CD4-positive, alpha-beta T cell treated with Interleukin-15 for 4 hours (primary cell): ENCODE results near the gene CACNB1.

ENCODE experiments used
- DNase-seq: peaks from one replicate; pipeline ENCODE4 v3.0.0-alpha.2; 2020; ENCODE audit warnings: low spot score

The CACNB1 gene

DNA sequence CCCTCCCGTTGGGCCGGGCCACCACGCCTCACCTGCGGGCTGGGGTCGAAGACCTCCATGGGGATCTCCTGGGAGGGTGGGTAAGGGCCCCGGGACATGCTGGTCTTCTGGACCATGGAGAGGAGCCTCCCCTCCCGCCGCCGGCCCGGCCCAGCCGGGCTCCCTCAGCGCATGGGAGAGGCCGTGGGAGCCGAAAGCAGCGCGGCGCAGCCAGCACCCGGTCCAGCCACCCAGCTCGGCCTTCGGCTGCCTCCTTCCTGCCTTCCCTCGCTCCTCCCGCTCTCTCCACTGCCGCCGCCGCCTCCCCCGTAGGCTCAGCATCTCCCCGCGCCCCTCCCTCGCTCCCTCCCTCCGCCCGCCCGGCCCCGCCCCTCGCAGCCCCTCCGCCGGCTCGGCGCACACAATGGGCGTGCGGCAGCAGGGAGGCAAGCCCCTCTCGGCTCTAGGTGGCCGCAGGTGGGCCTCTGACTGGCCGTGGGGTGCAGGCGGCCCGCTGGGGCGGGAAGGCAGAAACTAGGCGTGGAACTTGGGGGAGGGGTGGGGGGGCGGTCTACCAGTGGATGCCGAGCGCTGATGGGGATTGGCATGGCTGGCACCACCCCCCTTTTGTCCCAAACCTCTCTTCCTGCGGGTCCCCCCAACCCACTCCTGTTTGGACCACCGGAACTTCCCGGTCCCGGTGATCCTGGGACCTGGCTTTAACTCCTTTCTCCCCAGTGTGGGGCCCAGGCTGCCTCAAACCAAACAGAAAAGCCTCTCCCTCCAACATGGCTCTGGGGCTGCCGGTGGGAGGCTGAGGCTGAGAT, at the start of gene CACNB1:
TSS of gene CACNB1 (minus strand) at position 290 of the 806 bp plus-strand sequence. CDS start at position 116, 174 bp downstream.
- peak; percentile 55 for DNase-seq

DNA sequence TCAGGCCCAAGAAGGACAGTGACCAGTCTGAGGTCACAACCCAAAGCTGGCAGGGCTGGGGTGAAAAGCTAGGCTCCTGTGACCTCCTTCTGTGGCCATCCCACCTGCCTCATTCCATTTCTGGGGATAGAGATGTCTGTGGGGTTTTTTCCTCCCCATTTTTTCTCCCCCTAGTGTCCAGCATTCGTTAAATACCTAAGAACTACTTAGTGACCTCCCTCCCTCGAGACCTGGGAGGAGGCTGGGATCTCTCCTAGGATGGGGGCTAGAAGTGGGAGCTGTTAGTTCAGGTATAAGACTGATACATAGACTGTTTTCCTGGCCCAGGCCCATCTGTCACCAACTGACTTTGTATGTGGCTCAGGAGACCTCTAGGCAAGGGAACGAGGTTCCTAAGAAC, 48.8 kb upstream of the CACNB1 start:
- DNase-seq: no peak

DNA sequence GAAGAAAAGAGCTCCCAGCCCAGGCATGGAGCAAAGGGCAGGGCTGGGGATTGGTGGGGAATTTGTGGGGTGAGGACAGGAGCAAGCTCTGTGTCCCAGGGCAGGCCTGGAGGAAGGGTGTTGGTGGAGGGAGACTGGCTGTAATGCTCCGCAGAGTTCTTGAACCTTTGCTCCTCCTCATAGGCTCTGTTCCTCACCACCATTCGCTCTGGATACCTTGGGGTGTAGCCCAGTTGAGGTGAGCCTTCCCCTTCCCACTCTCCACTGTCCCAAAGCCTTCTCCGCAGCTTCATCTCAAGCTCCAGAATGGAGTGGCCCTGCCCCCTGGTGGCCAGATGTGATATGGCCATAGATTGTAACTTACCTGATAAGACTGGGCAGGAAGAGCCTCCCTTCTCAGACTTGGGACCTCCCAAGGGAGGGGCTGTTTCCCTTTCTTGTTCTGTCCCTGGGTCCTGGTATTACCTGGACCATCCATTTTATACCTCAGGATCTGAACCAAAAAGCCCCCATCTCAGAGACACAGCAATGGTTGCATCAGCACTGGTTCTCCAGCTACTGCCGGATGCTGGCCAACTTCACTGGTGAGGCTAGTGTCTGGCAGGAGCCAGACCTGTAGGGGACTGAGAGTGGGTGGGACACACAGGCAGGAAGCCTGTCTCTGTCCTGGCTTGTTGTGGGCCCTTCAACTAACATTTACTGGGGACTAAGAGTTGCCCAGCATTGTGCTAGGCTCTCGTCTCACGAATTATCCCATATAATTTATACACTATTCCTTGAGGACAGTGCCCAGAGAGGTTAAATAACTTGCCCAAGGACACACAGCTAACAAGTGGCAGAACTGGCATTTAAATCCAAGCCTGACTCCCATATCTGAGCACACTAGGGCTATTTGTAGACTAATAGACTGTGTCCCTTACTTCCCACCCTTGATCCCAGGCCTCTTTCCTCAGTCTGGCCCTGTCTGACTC, 47.4 kb upstream of the CACNB1 start:
- peak; percentile 85 for DNase-seq

DNA sequence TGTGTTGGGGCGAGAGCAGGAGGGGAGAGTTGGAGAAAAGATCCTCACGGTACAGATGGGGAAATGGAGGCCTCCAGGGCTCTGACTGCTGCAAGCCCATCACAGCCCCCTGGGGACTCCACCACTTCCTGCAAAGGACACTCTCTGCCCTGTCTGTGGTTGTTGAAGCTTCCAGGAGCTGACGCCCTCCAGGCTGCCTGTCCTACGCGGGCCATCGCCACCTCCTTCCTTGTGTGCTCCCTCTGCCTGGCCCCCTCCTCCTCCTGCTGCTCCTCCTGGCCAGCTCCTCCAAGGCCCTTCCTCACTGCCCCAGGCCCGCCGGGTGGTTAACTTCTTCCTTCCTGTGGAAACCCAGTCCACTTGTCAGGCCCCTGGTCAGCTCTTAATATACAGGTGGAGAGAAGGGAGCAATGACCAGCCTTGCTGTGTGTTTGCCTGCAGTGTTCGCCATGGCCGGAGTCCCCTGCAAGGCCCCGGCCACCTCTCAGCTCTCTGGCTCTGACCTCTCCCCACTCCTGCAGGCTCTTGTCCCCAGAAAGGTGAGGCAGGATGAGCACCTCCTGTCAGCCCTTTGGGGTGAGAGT, 46.6 kb upstream of the CACNB1 start:
- DNase-seq: no peak

DNA sequence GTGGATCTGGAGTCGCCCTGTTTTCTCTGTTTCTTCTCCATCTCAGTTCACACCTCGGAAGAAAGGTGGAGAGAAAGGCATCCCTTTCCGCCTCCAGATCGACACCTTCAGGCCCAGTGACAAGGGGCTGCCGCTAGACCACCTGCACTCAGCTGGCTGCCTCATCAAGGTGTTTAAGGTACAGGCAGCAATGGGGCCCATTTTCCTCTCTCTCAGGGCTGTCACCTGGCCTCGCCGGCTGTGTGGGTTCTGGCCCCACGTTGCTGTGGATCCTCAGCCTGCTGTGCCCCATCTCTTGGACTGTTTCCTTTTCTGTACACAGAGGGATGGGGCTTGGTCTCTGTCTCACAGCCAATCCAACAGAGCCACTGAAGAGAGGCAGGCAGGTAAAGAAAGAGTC, 45.7 kb upstream of the CACNB1 start:
- no peak for DNase-seq

DNA sequence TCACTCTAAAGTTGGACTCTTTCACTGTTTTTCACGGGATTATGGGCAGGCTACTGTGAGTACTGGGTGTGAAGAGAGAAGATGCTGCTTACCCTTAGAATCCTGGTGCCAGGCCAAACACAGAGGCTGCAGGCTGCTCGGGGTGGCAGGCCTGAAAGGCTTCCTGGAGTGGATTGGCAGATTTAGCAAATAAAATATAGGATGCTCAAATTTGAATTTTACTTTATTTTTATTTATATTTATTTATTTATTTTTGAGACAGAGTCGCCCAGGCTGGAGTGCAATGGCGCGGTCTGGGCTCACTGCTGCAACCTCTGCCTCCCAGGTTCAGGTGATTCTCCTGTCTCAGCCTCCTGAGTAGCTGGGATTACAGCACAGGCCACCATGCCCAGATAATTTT, 43.2 kb upstream of the CACNB1 start:
- DNase-seq: no peak

DNA sequence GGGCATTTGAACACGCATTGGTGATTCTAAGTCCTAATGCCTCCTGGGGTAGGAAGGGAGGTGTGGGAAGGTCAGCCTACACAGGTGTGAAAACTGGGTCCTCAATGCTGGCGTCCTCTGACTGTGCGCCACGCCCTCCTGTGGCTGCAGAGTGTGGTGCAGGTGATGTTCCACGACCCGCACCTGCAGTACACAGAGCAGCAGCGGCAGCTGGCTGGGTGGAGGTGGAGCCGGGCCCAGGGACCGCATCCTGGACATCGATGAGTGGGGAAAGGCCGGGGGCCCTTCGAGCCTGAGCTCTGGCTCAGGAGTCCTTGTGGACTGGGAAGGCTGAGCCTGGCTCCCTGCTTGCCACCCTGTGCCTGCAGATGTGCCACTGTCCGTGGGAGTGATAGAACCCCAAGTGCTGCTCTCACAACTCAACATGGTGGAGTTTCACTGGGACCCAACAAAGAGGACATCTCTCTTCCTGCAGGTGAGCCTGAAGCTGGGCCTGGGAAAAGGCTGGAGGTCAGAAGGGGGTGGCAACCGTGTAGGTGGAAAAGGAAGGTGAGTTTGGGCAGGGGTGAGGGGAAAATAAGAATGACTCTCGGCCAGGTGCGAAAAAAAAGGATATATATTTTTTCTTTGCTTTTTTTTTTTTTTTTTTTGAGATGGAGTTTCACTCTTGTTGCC, 42.3 kb upstream of the CACNB1 start:
- peak; percentile 69 for DNase-seq

DNA sequence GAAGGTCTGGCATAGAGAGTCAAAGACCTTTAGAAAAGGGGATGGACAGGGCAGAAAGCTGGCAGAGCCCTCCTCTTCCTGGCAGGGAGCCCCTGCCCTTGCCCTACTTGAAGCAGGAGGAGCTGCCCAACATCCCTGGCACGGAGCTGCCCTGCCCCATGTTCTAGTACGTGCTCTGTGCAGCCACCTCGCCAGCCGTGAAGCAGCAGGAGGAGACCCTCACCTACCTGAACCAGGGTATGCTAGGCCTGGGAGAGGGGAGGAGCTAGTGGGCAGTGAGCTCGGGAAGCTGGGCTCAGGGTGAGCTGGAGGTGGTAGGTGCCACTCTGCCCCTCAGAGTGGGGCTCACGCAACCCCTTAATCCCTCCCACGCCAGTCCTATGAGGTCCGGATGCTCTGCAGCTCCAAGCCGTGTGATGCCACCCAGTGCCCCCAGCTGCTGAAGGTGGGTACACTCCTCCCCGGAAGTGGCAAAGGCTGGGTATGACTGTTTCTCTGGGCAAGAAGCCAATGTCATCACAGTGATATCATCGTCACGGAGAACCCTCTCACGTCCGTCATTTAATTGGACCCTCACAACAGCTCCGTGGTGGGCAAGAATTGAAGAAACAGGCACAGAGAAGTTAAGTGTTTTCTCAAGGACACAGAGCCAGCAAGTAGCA, 41.0 kb upstream of the CACNB1 start:
- peak; percentile 90 for DNase-seq

DNA sequence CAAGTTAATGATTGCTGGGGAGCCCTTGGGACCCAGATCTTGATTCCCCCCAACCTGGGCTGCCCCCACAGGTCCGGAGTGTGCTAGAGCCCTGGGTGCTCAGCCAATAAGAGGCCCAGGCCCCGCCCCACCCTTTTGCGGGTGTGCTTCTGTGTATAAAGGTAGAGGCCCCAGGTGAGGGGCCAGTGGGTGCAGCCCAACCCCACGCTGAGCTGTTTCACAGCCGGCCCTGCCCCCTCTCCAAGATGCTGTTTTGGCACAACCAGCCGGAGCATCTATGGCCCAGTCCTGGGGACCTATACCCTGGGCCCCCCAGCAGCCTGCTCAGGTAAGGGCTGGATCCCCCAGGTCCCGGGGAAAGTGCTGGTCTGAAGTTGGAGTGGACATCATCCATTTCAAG, 40.1 kb upstream of the CACNB1 start:
- DNase-seq: no peak

DNA sequence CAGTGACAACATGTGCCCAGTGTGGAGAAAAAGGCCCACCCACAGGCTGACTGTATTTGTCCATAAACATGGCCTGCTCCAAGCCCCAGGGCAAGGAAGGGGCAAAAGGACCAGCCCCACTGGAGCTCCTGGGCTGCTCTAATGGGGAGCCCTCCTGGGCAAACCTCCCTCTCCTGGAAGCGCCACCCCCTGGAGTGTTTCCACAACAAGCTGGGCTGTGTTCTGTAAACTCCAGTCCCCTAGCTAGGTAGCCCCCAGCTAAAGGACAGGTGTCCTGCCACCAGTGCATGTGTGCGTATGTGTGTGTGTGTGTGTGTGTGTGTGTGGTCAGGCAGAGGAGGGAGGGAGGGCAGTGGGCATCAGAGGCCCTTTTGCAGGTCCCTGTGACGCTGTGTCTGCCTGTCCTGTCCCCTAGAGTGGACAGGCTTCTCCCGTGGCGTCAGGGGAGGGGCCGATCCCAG, 39.5 kb upstream of the CACNB1 start:
- no peak for DNase-seq

DNA sequence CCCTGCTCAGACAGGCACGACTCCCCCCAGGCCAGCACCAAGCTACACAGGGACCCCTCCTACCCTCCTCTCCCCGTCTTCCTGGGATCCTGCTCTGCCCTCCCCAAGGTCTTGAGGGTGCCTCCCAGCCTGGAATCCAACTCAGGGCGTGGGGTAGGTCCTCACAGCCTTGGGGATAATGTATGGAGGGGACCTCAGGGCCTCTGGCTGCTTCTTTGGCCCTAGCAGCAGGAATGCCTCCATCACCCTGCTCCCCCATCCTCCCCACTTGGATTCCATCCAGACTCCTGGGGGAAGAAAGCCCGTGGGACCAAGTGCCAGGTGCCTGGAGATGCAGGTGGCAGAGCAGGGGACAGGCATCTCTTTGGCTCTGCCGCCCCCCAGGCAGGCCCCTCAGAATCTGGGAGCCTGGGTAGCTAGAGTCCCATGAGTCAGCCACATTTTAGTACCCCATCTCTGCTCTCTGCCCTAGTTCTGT, 39.0 kb upstream of the CACNB1 start:
- no peak for DNase-seq

DNA sequence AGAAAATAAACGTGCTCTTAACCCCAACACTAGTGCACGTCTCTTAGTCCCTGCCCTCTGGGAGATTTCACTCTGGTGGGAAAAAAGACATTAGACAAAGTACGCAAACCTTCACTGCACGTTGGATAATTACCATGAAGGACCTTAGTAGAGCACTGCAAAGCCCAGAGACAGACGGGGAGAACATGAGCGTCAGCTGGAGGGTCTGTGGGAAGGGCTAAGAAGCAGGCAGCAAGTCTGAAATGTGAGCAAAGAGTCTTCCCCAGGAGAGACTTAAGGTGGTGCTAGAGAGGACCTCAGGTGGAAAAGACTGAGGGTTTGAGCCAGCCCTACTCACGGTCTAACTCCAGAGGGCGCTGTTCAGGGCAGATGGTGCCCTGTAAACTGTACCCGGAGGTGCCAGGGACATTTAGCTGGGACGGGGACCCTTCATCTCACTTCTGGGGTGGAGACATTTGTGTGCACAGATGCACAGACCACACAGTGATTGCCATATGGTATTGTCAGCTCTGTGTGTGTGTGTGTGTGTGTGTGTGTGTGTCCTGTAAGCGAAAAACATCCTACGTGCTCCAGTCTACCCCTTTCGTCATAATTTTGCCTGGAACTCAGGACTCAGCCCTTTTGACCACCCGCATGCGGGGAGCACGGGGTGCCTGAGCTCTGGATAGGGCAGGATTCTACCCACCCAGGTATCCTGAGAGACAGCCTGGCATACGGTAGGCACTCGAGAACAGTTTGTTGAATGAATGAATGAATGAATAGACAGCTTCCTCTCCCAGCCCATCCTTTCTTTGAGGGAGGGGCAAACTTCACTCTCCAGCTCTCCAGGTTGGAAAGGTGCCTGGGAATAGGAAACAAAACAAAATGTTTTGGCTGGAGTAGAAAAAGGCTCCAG, 38.3 kb upstream of the CACNB1 start:
- peak; percentile 60 for DNase-seq

DNA sequence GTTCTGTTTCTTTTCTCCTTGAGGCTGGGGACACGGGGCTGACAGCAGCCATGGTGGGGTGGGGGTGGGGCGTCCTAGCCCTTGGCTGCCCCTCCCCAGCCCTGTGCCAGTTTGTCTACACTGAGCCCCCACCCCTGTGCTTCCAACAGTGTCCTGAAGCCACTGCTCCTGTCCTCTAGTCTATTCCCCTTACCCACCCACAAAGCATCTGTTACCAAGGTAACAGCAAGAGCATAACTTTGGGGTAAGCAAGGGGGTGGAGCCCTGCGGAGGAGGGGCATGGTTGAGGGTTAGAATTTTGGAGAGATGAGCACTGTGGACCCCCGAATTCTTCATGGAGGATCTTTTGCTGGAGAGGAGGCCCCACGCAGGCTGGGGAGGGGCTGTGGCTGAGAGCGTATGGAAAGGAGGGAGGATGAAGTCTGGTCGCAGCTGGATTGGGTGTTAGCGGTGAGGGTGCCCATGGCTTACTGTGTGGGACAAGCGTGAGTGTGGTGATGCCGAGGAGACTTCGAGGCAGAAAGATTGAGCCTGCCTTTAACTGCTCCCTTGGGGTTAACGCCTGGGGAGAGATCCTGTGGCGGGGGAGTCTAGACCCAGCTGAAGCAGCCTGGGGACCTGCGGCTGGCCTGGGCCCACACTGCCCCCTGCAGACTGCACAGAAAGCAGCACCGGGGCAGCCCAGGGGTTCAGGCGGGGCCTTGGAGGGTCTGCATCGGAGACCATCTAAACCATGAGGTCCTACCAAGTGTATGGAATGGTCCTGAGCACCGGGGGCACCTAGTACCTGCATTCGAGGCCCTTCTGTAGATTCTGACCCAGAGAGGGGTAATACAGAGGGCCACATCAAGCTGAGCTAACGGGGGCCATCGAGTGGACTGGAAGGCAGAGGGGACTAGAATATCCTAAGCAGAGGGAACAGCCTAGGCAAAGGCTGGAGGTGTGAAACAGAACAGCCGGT, 34.4 kb upstream of the CACNB1 start:
- DNase-seq: peak; percentile 55

DNA sequence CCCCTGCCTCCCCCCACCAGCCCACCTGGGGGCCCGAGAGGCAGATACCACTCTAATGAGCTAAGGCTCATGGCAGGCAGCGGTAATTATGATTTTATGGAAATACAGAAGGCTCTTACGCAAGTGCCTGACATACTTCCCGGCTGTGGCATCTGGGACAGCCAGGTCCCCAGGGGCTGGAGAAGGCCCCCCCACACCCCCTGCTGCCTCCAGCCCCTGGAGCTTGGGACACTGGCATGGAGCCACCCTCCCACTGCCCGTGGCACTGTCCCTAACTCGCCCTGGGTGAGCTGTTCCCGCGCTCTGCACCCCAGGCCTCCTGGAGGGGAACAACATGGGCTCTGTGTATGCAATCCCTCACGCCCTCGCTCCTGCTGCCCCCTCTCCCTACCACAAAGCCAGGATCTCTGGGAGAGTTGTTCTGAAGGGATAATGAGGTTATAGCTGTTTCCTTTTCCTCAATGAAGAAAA, 33.7 kb upstream of the CACNB1 start:
- no peak for DNase-seq

DNA sequence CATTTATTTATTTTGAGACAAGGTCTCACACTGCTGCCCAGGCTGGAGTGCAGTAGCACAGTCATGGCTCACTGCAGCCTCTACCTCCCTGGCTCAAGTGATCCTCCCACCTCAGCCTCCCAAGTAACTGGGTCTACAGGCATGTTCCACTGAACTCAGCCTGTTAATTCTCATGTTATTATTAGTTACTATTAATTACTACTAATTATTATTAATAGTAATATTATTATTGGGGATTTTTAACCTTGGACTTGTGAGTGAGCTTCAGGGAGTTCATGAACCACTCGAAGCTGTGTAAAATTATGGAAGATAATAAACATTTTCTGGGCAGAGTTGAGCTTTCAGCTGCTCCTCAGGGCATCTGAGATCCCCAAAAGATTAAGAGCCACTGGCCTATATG, 32.9 kb upstream of the CACNB1 start:
- DNase-seq: no peak

DNA sequence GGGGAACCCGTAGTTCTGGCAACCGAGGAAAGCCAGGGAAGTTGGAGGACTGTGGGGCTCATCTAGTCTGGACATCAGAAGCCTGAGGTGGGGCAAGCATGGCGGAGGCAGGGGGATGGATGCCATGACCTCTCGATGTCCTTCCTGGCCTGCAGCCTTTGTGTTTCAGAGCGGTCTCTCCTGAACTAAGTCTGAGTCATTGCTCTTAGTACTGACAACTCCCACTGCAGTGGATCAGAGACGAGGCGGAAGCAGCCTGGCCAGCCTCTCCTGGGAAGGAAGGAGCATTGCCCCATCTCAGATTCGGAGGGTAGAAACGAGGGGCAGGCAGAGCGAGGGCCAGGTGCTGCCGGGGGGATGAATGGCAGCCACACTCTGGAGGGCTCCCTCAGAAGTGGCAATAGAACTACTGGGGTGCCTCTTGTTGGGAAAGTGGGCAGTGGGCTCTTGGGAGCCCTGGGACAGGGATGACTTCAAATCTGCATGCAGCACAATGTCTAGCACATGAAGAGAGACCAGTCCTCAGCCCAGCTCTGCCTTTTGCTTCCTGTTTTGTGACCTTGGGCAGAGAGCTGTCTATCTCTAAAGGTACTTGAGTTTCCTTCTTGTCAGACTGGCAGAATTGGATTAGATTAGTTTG, 31.9 kb upstream of the CACNB1 start:
- no peak for DNase-seq

DNA sequence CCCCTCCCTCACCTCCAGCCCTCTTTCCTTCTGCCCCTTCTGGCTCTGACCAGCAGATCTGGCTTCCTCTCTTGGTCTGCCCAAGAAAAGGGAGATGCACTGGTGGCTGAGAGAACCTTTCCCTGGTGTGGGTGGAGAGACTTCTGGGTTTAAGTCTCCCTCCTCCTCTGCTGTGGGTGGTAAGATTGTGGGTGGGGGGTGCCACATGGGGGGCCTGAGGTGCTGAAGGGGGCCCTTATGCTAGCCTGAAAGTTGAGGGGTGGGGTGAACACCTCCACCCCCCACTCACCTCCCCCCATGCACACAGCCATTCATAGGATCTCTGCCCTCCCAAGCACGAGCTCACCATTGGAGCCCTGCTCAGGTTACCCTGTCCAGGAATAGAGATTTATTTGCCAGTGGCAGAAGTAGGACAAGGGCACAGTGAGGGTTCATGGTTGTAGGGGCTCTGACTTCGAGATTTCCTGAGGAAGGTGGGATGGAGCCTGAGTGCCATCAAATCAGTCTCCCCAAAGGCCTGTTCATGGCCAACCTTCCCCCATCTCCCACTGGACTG, 30.0 kb upstream of the CACNB1 start:
- no peak for DNase-seq
